D341Med (cell line): ENCODE measurements around the gene KLF5.
"Not testable (repeated sequence)": the region's sequence is repeated elsewhere in the genome, so short reads cannot be mapped to it uniquely, and the experiment has no call there.

Experiments
- DNase-seq: peaks from one replicate; pipeline ENCODE4 v3.0.0; 2012; ENCODE audit warnings: low spot score

KLF5 gene

DNA sequence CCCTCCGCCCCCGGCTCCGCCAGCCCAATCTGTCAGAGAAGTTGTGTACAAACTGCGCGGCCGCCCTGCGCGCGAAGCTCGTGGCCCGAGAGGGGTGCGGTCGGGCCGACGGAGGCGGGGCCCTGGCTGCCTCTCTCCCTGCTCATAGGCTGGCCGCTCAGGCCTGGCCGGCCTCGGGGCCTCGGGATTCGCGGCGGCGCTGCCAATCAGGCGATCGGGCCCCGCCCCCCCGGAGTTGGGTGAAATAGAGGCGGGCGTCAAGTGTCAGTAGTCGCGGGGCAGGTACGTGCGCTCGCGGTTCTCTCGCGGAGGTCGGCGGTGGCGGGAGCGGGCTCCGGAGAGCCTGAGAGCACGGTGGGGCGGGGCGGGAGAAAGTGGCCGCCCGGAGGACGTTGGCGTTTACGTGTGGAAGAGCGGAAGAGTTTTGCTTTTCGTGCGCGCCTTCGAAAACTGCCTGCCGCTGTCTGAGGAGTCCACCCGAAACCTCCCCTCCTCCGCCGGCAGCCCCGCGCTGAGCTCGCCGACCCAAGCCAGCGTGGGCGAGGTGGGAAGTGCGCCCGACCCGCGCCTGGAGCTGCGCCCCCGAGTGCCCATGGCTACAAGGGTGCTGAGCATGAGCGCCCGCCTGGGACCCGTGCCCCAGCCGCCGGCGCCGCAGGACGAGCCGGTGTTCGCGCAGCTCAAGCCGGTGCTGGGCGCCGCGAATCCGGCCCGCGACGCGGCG lies at the start of gene KLF5:
TSS of gene KLF5 (plus strand) at position 270 of the 724 bp plus-strand sequence. CDS start at position 593, 323 bp downstream.
- DNase-seq, result peak; percentile 100

DNA sequence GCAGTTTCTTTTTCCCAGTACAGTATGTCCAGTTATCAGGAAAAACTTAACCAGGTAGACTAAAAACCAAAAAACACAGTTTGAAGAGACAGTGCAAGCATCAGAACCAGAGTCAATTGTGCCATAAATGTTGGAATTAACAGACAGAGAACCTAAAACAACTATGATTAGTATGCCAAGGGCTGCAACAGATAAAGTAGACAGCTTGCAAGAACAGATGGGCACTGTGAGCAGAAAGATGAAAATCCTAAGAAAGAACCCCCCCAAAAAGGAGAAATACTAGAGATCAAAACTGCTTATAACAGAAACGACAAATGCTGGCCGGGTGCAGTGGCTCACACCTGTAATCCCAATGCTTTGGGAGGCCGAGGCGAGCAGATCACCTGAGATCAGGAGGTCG lies 47.1 kb upstream of the KLF5 start:
- DNase-seq, result no peak

DNA sequence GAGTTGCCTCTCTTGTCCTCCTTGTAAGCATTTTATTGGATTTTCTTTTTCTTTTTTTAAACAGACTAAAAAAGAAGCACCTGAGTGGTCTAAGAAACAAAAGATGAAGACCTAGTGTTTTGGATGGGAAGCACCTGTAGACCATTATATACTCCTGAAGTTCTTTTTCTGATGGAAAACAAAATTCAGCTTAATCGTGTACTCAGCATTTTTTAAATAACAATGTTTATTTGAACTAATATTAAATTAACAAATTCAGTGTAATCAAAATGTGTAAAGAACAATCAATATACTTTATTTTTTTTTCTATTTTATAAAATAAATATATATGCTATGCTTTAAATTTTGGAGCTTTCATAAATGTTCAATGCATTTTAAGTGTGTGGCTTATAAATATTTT lies 43.0 kb upstream of the KLF5 start:
- DNase-seq, result no peak

DNA sequence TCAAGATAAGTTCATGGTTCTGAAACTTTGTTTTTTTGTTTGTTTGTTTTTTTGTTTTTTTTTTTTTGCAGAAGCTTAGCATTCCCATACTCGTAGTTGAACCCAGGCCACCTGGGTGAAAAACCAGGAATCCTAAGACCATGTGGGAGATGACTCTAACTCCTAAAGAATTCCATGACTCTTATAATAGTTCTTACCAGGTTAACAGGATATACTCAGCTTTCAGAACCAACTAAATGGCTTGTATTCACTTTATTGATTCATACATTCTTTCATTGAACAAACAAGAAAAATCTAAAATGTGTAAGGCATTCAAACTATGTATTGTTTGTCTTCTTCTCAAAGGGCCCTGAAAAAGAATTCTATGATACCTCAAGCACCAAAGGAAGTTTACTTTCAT lies 40.5 kb upstream of the KLF5 start:
- no peak for DNase-seq

DNA sequence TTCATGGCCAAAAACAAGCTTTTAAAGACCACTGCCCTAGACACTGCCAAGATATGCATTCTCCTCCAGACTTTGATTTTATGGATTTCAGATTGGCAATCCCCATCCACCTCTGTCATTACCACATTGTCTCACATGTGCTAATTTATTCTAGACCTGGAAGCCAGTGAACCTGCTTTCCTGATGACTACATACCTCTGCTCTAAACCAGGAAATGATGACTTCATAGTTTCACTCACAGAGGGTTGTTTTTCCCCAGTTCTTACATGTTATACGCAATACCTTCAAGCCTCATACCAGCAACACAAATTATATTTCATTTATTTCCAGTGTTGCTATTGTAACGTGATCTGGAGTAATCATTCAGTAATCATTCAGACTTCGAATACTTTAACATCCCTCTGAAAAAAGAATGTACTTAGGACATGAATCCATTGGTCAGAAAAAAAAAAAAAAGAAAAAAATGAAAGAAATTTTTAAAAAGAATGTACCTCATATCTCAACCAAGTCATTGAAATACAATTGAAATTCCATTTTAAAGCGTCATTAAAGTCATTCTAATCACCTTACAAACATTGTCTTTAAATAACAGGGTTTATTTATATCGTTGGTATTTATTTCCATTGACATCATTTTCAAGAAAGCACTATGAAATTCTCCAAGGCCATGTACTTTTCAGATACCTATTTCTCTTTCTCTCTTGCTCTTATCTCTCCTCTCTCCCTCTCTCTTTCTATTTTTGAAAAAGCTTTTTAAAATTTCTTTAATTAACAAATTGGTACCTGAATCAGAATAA lies 33.4 kb upstream of the KLF5 start:
- no peak for DNase-seq

DNA sequence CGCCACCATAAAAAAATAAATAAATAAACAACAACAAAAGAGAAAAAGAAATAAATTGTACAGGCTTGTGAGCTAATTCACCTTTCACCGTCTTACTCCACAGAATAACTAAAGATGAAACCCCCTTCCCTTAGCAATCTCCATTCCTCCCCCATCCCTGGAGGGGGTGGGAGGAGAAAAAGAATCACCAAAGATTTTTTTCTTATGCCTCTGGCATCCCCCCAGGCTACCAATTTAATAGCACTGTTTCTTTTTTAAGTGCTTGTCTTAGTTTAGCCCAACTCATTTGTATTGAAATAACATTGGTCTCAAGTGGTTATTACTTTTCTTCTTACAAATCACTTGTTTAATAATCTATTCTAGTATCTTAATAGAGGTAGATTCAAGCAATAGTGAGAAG lies 23.9 kb upstream of the KLF5 start:
- DNase-seq, result no peak

DNA sequence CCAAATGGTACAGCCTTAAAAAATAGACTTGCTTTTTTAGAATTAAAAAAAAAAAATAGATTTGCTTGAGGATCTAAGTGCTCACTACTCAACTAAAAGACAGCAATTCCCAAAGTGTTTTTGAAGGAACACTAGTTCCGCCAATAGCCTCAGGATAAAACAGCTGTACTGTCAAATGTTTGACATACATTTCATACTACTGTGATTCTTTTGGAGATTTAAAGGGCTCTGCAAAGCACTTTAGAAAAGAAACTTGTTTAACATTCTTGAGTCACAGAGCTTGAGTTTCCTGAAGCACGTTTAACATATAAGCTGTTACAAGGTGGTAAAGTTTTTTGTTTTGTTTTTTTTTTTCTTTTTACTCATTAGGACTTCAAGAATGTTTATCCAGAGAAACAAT lies 23.1 kb upstream of the KLF5 start:
- no peak for DNase-seq

DNA sequence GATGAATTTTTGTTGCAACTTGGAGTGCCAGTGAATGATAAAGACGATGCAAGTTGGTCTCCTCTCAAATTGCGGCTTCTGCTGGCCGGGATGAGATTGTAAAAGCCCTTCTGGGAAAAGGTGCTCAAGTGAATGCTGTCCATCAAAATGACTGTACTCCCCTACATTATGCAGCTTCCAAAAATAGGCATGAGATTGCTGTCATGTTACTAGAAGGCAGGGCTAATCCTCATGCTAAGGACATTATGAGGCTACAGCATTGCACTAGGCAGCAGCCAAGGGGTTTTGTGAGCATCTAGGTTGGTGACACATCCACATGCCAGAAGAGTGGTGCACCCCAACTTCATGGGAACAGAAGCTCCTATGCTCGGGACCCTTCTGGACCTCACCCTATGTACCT lies 22.2 kb upstream of the KLF5 start:
- DNase-seq, result no peak

DNA sequence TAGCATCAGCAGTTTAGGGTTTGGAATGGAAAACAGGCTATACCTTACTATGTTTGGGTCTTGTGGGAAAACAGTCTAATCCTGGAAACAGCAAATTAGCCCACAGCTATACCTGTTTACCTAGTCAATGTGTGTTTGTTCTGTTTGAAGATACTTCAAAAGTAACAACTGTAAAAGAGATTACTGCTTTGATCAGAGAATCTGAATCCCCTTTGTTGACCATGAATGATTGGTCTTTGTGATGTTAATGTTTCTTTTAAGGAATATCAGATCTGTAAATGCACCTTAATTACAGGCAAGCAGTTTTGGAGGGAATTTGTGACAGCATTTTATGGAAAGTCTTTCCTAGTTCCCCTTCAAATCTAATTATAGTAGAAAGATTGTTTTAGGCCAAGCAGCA lies 20.7 kb upstream of the KLF5 start:
- no peak for DNase-seq

DNA sequence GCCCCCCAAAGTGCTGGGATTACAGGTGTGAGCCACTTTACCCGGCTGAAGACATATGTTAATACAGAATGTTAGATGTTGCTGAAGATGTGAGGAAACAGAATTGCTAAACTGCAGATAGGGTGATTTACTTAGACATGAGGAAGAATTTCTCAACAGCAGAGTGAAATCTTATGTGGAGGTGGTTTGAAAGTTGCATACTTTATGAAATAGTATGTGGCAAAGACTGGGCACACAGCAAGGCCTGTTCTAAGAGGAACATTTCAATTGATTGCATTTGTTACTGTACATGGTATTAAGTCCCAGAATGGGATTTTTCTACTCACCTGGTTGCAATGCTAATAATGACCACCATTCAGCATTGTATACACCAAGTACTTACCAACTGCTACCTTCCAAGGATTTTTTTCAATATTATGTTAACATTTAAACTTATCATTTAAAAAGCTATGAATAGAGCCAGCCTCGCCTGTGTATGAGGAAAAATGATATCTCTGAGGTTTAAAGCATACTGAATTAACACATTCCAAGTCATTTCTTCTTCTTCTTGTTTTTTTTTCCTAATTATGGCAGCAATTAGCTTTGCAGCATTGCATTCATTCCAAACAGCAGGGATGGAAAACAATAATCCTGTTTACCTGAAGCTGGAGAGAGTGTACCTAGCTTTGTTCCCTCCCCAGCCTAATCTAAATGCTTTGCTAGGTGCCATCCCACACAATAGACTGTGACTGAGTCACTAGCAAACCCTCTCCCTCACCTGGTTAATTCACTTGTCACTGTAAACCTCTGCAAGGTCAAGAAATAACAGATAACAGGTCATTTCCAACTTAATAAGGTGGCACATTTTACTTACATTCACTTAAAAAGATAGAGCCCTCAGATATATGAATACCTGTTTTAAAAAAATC lies 19.4 kb upstream of the KLF5 start:
- DNase-seq, result no peak

DNA sequence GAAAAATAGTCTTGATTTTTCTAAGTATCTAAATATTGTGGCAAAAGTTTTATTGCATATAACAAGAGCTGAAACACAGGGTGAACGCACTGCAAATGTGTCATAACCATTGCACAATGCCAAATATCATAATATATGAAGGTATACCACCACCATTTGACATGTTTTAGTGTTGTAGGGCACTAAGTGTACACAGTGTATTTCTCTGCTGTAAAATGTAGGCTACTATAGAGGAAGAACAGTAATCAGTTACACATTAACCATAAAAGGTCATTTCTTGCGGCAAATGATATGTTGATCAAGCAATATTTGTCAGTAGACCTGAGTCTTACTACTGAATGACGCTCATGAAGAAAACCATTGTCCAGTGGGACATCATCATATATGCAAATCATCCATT lies 18.3 kb upstream of the KLF5 start:
- DNase-seq, result no peak

DNA sequence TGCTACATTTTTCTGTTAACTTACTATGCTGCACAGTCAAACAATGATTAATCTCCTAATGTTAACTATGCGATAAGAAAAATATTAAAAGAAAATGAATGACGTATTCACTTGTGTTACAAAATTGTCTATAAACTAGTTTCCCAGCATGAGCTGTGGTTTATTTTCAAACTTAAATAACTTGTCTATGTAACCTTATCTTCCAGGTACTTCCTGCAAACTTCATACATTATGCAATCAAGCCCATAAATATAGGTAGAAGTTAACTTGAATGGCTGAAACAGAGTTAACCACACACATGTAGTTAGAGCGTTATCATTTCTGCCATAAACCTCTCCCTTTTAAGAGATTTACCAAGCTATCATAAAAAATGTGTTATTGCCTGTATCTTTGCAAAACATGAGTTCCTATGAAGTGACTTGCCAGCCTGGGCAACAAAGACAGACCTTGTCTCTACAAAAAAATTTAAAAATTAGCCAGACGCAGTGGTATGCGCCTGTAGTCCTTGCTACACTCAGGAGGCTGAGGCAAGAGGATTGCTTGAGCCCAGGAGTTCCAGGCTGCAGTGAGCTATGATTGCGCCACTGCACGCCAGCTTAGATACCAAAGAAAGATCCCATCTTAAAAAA lies 17.7 kb upstream of the KLF5 start:
- DNase-seq, result no peak

DNA sequence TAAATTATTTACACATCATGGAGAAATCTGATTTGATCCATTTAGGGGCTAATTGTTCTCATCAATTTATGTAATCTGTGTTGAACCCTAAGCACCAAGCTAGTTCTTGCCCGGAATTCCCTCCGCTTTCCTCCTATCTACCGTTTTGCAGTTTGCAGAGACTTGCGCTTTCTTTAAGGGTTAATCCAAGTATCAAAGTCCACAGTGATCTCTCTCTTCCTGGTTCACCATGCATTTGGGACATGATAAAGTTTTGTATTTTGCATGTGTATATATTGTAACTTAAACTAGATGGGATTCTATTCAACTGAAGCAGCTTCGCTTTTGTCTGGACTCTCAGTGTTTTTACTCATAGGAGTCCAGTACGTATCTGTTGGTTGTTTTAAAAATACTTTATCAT lies 13.8 kb upstream of the KLF5 start:
- no peak for DNase-seq

DNA sequence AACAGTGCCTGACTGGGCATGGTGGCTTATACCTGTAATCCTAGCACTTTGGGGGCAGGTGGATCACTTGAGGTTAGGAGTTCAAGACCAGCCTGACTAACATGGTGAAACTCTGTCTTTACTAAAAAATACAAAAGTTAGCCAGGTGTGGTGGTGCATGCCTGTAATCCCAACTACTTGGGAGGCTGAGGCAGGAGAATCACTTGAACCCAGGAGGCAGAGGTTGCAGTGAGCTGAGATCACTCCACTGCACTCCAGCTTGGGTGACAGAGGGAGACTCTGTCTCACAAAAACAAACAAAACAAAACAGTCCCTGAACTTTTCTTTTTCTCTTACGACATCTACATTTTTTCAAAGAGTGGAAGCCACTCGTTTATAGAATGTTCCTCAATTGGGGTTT lies 10.2 kb upstream of the KLF5 start:
- not testable (repeated sequence) for DNase-seq

DNA sequence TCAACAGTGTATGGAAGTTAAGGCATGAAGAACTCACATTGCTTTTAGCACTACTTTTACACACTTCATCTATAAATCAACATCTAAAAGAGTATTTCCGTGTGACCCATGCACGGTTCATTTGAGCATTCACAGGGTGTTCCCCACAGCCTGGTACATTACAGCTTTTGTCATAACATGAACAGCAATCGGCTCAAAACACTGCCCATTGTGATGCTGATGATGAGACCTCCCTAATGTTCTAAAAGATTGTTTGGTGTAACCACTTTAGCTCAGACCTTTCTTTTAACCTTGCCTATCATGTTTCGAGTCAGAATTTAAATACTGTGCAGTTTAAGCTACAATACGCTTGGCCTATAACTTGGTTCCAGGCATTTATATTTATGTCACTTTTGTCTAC lies 4.1 kb upstream of the KLF5 start:
- DNase-seq, result no peak

DNA sequence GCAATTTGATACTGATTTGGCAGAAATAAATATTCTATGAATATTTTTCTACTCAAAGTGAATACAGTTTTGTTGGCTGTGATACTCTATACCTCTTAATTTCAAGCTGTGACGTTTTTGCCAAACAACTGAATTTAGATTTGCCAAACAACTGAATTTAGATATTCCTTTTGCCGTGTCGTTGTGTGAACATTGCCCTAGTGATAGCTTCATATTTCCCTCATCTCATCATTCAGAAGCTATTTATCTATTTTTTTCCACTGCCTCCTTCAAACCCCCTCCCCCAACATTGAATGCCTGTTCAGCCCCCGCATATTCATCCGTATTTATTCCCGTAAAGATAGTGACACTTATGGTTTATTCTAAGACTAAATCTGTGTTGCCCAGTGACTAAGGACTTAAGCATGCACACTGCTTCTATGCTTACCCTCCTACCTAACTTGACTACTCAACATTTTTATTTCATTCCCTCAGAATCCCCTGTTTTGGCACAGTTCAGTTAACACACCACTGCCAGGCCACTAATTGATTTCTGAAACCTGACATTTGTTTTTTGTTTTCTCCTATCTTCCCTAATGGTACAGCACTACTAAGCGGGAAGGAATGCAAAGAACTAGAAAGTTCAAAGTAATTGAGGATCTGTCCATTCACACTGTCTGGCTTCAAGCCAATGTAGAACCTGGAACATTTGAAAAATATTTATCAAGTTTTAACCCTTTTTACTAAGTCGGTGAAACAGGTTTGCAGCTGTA lies 2.8 kb upstream of the KLF5 start:
- DNase-seq, result no peak

DNA sequence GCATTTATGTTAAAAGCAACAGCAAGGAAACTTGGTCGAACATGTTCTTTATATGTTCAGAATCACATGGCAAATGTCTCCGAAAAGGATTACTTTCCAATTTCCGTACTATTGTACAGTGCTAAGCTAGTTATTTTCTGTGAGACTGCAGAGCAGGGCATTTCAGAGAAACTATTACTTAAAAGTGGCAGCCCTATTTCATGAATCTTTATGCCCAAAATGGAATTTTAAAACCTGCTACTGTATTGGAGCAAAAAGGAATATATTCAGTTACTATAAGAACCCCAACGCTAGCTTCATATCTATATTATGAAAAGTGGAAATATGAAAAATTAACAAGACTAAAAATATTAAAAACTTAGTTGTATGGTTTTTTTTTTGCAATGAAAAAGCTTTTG lies 2.2 kb upstream of the KLF5 start:
- no peak for DNase-seq

DNA sequence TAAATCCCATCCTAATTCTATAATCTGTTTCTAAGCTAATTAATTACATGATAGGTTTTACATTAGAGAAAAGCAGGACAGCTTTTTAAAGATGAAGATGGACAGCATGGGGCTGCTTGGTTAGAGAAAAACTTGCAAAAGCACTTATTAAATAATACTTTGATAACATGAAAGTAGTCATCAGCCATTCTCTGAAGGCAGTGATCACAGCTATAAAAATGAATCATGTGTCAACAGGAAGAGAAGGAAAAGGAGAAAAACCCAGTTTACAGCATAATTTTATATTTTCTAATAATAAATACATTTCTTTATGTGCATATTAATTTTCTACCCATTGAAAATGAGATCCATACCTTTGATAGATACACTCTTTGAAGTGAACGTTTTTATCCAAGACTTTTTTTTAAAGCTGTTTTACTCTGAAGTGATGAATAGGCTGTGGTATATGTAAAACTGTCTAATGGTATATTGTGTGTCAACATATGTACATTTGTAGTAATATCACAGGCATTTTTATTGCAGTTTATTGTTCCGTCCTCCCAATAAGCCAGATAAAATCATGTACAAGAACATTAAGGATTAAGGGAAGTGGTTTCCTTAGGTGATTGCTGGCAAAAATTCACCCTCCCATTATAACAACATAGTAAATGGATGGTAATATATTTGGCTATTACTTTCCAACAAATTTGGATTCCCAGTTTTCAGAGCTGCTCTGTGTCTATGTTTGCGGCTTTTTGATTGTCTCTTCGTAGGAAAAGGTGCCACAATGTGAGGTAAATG lies 1.3 kb upstream of the KLF5 start:
- DNase-seq, result no peak

DNA sequence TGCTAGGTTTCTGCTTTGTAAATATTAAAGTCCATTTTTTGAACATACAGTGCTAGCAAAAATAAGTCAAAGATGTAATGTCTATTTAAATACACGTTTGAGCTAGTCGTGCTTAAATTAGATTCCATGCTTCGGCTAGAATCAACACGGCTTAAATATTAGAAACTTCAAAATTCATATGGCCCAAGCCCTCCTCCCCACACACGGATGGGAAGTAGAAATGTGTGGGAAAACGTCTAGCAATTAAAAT lies 816 bp upstream of the KLF5 start:
- no peak for DNase-seq

DNA sequence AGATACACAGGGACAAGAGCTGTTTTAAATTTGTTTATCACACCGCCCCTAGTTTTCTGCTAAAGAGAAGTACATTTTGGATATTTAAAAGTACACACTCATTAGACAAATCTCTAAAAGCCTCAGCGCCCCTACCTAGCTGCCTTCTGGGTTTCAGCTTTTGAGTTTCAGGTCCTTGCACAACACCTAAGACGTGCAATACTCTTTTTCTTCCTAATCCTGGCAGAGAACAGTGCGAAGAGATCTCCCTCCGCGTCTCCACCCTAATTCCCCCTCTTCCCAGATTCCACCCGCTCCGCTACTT lies 421 bp upstream of the KLF5 start:
- no peak for DNase-seq
